GM19397 (cell line): Measurements from ENCODE around the gene PDLIM5.

Experiments used
- ATAC-seq: cut with Tn5 transposase; IDR thresholded peaks from one replicate; pipeline ENCODE4 v1.9.1; 2021; ENCODE audit warnings: mild to moderate bottlenecking, moderate library complexity; ENCODE audit not compliant: unreplicated experiment

Gene PDLIM5

DNA sequence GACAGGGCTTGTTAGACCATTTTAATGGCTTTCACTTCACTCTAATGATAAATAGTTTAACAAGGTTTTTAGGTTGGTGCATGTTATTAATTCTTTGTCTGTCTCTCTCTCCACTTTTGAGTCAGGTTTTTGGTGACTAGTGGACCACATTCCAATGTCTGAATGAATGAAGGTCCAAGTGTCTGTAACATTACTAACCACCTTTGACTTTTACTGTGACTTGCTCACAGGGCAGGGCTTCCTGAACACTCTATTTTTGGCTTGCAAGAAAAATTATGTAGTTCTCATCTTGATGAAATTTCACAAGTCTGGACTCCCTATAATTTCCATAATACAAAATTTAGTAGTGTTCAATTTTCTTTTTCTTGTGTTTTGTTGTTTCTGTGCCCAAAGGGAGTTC is 227.2 kb downstream of the PDLIM5 start:
- ATAC-seq: no peak

GRCh38 chr4:94680176-94680862 is 228.6 kb downstream of the PDLIM5 start:
- ATAC-seq: no peak

DNA sequence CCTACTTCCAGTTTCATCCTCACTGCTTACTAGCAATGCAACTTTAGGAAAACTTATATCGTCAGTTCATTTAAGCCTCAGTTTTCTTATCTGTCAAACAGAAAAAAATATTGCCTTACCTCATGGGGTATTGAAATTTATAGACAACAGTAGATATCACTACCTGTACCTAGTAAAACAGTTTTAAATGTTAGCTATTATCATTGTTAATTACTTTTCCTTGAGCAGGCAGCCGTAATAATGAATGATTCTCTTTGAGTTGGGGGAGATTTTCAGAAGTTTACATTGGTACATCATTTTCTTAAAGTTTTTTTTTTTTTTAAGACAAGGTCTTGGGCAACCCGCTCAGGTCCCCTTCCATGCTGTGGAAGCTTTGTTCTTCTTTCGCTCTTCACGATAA is 234.3 kb downstream of the PDLIM5 start:
- no peak for ATAC-seq

DNA sequence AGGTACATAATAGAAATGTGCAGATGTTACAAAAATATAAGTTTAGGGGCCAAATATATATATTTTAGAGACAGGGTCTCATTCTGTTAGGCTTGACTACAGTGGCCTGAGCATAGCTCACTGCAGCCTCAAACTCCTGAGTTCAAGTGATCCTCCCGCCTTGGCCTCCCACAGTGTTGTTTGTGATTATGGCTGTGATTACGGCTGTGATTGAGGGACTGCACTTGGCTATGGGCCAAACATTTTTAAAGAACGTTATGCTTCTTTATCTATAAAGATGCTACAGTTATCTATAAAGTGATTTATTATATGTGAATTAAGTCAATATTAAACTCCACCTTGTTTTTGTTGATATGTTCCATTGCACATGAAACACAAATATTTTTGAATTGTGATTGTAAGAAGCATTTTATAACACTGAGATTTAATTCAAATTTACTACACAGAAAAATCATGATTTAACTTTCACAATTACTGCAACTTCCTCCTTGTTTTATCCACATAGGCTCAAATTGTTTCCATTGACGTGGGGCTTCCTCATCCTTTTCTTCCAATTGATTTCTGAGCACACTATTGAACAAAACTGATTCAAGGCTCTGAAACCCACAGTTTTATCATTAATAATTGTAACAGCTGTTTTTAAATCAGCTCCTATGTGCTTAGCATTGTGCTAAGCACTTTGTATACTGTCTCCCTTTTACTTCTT is 237.6 kb downstream of the PDLIM5 start:
- ATAC-seq: no peak

- ATAC-seq: no peak
Measured at GRCh38 chr4:94690851-94691254, 239.1 kb downstream of the PDLIM5 start.

DNA sequence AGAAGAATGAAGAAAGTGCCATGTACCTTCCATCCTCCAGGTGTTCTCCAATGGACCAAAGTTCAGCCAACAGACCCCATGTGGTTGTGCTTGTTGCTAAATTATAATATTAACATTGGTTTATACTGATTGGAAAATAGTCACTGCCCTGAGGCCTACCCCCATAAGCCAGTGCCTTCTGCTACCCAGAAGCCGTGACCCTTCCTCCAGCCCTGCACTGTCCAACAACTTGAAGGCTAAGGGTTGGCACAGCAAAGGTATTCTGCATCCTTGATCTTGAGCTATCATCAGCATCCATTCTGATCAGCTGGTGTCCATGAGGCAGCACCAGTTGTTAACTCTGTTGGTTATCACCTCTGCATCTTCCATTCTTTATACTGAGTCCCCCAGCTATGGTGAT is 239.8 kb downstream of the PDLIM5 start:
- no peak for ATAC-seq

DNA sequence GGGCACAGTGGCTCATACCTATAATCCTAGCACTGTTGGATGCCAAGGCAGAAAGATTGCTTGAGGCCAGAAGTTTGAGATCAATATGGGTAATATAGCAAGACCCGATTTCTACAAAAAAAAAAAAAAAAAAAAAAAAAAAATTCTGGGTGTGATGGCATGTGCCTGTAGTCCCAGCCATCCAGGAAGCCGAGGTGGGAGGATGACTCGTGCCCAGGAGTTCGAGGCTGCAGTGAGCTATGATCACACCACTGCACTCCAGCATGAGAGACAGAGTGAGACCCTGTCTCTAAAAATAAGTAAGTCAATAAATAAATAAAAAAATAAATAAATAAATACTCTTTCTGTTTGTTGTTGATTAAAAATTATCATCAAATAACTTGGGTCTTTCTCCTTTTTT is 243.6 kb downstream of the PDLIM5 start:
- ATAC-seq: no peak

DNA sequence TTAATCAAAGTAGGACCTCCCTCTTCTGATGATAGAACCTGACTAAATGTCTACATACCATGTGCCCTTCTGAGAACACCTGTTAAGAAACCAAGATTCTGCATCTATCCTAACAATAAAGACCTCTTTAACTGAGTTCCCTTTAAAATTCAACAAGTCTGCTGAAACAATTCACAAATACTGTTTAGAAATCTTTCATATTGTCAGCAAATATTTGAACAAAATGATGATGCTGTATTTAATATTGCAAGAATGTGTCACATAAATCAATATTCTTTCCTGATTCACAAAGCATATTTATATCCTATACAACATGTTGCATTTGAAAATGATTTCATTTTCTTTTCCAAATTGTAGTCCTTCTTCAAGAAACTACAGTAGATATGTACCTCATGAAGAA is 246.4 kb downstream of the PDLIM5 start:
- no peak for ATAC-seq

- ATAC-seq: no peak
Measured at GRCh38 chr4:94700298-94700697, 248.6 kb downstream of the PDLIM5 start.

- ATAC-seq: no peak
Measured at GRCh38 chr4:94701631-94702300, 250.0 kb downstream of the PDLIM5 start.

DNA sequence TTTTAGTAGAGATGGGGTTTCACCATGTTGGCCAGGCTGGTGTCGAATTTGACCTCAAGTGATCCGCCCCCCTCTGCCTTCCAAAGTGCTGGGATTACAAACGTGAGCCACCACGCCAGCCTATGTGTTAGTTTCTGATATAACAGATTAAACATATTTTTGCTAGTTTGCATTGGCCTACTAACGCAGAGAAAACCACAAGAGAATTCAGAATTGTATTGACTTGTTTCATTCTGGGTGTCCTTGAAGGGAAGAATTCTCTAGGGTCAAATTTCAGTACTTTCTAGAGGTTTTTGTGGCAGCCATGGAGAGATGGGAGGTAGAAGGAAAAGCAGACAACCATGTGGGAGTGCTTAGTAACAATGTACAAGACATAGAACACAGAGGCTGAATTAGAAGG is 259.9 kb downstream of the PDLIM5 start:
- no peak for ATAC-seq

DNA sequence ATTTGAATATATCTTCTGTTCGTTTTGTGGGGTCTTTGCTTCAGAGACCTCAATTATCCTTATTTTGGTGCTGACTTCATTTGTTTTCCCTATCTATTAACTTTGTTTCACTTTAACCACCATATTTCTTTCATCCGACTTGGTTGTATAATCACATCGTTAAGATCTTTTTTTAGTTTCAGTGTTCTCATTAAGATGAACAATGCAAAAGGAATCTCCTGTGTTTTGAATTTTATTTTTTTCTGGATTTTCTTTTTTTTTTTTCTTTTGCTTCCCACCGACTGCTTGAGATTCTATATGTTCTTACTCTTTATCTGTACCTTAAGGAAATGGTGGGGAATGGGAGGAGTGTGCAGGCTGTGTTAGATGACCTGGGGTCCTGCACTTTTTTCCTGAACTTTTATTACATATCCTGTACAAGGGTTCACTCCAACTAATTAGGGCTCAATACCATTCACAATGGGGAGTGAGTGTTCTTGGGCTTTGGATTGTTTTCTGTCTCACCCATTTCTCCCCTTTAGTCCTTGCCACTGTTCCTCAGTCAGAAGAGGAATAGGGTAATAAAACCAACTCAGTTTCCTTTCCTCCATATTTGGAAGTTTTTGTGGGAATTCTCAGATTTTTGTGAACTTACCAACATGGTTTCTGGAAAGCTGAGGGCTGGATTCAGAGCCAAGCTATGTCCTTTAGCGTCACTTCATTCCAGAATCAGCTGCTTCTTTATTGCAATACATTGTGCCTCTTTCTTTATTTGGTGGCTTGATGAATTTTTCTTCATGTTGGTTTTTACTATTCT is 262.8 kb downstream of the PDLIM5 start:
- no peak for ATAC-seq

DNA sequence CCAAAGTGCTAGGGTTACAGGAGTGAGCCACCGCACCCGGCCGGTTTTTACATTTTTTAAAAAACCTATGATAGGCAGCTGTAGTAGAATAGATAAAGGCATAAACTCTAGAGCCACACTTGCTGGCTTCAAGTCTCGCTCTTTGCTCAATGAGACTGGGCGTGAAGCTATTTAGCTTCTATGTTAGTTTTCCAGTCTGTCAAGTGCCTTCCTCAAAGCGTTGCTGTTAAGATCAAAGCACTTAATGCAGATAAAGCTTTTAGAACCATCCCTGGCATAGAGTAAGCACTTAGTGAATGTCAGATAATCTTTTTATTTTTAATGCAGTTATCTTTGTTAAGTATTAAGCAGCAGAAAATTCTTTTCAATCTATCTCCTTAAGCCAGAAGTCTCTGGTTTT is 264.0 kb downstream of the PDLIM5 start:
- no peak for ATAC-seq
